ENCODE results near the gene CMYA5. TPM values are rescaled to one million over a fixed set of nuclear protein-coding genes. Genes with fewer than 3 reads are reported as not detected.

CMYA5 gene
- total and polyA plus RNA-seq, 9 of the 15 experiments (the other 6 are each of a cell fraction or from before 2014, with no cell fraction given), result 0.18 to 1.1 (median 0.32) TPM

DNA sequence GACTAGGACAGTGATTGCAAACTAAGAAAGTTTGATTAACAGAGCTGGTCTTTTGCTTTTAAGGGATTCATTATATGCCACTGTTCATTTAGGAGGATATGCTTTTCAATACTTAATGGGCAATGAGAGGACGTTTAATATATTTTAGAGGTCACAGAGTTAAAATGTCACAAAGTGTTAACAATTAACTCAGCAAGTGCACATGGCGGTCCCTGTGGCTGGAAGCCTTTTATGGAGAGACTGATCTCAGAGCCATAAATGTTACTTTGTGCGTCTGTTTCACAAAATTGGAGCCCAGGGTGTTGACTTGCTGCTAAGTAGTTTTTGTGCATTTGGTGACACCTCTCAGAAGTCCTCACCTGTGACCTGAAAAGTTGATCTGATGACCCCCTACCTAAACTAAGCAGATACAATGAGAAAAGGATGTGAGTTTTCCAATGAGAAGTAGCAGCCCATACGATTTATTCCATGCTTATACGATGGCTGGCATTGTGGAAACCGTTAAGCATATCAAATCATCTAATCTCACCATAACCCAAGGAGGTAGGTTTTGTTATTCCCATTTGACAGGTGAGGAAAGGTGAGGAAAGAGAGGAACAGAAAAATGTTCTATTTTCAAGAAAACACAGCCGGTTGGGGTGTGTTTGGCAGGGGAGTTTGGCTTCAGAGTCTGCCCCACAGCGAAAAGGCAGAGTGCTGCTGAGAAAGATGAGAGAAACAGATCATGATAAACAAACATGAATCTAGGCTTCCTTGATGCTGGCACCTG lies 64.4 kb downstream of the CMYA5 start:
- intact Hi-C loops (cut with micrococcal nuclease), result no loop called here
- H4K20me1 ChIP-seq (replicated peaks; ENCODE audit: control insufficient read depth, insufficient read depth, low read length), result no peaks in the 10 kb centered on the region

More for the DNA sequence above, 64.4 kb downstream of the CMYA5 start:
- Histone ChIP-seq H3K4me3 (no peak overlapping the region), H3K79me2 (ENCODE audit: control insufficient read depth, insufficient read depth, low read length) (no peaks in the 10 kb centered on the region), H2AFZ (ENCODE audit: low read depth, low read length) (no peak overlapping the region), H3K4me2 (ENCODE audit: insufficient read depth, low read length) (no peak overlapping the region), H3K9me3 (replicated peaks; ENCODE audit: control insufficient read depth, insufficient read depth, low read depth, low read length) (no peaks in the 10 kb centered on the region), H3K9me1 (ENCODE audit: control insufficient read depth, insufficient read depth, low read length) (no peaks in the 10 kb centered on the region), H3K9ac (ENCODE audit: insufficient read depth in 1 of 2, low read depth in 2 of 2, low read length in 2 of 2) (no peak overlapping the region), H3K4me1 (replicated peaks in 1 of 2; ENCODE audit: control insufficient read depth in 2 of 2, insufficient read depth in 2 of 2, low read length in 2 of 2) (no peaks in the 10 kb centered on the region), H3K36me3 (ENCODE audit: control insufficient read depth, insufficient read depth, low read length) (no peaks in the 10 kb centered on the region), H3K27me3 (ENCODE audit: control insufficient read depth in 2 of 2, insufficient read depth in 2 of 2, low read length in 2 of 2) (peaks cover 5 to 8% of the 10 kb centered on the region in 2 experiments; a peak in 3 of 5 replicates), H3K27ac (ENCODE audit: extremely low read depth, low read depth, low read length) (no peak overlapping the region)
- 6% methylated on average over 8 of the region's 8 CpGs for WGBS (ENCODE audit: insufficient coverage, low coverage, missing lambda C conversion rate)
- ChIA-PET POLR2A (interaction anchor here (1.1 to 1.2 kb wide), 2 partner anchors 9 to 11 kb away, joined by 4 read pairs; no protein-coding TSS in a partner anchor), CTCF (ENCODE audit: low intra/inter-chr PET ratio) (no interaction called here)
- BruUV-seq (replicated peaks), result no TSS peak
- FAIRE-seq, result no peak
- no peak for TF ChIP-seq ZNF561 (CRISPR knock-in tag; conservative IDR thresholded peaks at IDR 0.05)
- TF ChIP-seq ZNF140 (CRISPR knock-in tag; IDR thresholded peaks at IDR 0.05), result no peak
- TF ChIP-seq, protein P1, sequence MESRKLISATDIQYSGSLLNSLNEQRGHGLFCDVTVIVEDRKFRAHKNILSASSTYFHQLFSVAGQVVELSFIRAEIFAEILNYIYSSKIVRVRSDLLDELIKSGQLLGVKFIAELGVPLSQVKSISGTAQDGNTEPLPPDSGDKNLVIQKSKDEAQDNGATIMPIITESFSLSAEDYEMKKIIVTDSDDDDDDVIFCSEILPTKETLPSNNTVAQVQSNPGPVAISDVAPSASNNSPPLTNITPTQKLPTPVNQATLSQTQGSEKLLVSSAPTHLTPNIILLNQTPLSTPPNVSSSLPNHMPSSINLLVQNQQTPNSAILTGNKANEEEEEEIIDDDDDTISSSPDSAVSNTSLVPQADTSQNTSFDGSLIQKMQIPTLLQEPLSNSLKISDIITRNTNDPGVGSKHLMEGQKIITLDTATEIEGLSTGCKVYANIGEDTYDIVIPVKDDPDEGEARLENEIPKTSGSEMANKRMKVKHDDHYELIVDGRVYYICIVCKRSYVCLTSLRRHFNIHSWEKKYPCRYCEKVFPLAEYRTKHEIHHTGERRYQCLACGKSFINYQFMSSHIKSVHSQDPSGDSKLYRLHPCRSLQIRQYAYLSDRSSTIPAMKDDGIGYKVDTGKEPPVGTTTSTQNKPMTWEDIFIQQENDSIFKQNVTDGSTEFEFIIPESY (CRISPR knock-in tag; IDR thresholded peaks at IDR 0.05), result no peak
- TF ChIP-seq THAP7 (CRISPR knock-in tag; IDR thresholded peaks at IDR 0.05), result no peak
- ATAC-seq, result no peak
- no peak for DNase-seq (ENCODE audit: extremely low read depth in 1 of 4, low spot score in 3 of 4)
- in situ Hi-C loops (cut with MboI), result no loop called here

All from K562 (cell line).